ENCODE data around the gene HS6ST2. TPM values are rescaled to one million over a fixed set of nuclear protein-coding genes. Genes with fewer than 3 reads are reported as not detected.

The HS6ST2 gene
- total RNA-seq, 1 donor, result under 0.01 TPM

DNA sequence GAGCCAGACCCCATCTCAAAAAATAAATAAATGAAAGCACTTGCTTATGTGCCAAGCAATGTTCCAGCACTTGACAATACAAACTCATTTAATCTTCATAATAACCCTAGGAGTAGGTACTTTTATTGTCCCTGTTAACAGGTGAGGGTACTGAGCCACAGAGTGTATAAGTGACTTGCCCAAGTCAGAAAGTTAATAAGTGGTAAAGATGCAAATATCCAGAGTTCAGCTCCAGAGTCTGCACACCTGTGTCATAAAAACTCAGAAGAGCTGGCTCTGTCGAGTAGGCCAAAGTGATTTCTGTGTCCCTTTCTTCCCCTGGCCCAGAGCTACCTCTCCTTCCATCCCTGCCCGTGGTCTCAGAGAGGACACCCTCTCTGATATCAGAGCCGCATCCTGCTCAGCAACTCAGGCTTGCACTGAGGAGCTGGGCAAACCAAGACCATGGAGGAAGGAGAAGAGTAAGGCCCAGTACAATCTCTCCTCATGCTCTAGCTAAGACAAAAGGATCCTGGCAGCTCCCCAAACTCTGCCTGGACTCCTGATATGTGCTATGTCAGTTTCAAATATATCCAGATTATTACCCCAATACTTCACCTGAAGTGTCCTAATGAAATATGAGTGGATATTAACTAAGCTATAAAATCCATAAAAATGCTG, 136.3 kb downstream of the HS6ST2 start:
- no peak overlapping the region for H3K4me3 ChIP-seq (ENCODE audit: low read depth, low read length)
- no peak for DNase-seq (ENCODE audit: low read depth)
- TF ChIP-seq, protein P1, sequence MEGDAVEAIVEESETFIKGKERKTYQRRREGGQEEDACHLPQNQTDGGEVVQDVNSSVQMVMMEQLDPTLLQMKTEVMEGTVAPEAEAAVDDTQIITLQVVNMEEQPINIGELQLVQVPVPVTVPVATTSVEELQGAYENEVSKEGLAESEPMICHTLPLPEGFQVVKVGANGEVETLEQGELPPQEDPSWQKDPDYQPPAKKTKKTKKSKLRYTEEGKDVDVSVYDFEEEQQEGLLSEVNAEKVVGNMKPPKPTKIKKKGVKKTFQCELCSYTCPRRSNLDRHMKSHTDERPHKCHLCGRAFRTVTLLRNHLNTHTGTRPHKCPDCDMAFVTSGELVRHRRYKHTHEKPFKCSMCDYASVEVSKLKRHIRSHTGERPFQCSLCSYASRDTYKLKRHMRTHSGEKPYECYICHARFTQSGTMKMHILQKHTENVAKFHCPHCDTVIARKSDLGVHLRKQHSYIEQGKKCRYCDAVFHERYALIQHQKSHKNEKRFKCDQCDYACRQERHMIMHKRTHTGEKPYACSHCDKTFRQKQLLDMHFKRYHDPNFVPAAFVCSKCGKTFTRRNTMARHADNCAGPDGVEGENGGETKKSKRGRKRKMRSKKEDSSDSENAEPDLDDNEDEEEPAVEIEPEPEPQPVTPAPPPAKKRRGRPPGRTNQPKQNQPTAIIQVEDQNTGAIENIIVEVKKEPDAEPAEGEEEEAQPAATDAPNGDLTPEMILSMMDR (IDR thresholded peaks at IDR 0.05; ENCODE audit: insufficient read depth, low read length), result no peak

DNA sequence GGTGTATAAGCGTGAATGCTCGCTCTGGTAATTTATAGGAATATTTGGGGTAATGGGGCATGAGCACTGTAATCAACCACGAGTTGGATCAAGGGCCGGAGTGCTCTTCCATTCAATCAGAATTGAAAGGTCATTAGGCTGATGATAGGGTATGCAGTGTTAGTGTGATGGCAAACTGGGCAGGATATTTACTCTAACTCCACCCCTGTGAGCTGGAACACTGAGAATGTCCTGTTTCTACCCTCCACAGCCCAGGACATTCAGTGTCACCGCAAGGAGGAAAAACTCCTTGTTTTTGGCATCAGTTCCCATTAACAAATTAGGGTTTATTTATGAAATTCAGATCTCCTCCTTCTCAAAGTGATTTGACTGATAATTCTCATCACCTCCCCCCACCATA, 137.8 kb downstream of the HS6ST2 start:
- no peak overlapping the region for H3K4me3 ChIP-seq (ENCODE audit: low read depth, low read length)
- DNase-seq (ENCODE audit: low read depth), result no peak
- TF ChIP-seq, protein P1 (IDR thresholded peaks at IDR 0.05; ENCODE audit: insufficient read depth, low read length), result no peak

DNA sequence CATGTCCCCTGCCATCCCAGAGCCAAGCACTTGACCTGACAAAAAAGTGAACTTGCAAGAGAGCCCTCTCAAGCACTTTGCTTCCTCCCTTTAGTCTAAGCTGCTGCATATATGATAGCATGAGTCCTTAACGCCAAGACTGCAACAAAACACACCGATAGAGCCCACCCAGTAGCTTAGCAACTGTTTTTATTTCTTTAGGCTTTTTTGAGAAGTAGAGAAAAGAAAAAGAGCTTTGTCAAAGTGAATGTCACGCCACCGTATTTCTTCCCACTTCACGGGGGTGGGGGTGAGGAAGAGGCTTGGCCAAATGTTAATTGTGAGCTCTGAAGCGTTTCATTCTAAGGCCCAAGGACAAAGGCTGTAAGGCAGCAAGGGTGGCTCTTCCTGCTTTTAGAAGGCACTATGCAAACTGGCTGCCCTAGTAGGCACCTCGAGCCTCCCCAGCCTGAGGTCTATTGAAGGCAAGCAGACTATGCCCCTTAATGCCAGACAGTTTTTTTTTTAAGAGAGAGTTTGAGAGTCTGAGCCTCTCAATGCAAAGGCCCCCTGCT, 138.6 kb downstream of the HS6ST2 start:
- no peak for DNase-seq (ENCODE audit: low read depth)
- TF ChIP-seq, protein P1 (IDR thresholded peaks at IDR 0.05; ENCODE audit: insufficient read depth, low read length), result no peak
- no peak overlapping the region for H3K4me3 ChIP-seq (ENCODE audit: low read depth, low read length)

DNA sequence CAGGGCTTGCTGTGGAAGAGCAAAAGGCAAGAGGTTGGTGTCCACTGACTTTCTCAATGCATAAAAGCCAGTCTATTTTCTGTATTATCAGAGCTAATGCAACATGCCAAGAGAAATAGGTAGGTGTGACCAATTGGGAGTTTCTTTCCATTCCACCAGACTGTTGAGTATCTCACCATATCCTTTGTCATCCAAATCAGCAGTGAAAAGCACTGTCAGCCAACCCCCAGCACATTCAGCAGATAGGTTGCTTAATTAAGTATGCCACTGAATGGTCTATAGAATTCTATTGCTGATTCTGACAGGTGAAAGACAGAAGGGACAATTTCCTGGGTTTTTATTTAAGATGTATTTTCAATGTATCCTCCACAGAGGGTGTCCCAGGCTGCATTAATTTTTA, 139.8 kb downstream of the HS6ST2 start:
- H3K4me3 ChIP-seq (ENCODE audit: low read depth, low read length), result no peak overlapping the region
- TF ChIP-seq, protein P1 (IDR thresholded peaks at IDR 0.05; ENCODE audit: insufficient read depth, low read length), result no peak
- DNase-seq (ENCODE audit: low read depth), result no peak

DNA sequence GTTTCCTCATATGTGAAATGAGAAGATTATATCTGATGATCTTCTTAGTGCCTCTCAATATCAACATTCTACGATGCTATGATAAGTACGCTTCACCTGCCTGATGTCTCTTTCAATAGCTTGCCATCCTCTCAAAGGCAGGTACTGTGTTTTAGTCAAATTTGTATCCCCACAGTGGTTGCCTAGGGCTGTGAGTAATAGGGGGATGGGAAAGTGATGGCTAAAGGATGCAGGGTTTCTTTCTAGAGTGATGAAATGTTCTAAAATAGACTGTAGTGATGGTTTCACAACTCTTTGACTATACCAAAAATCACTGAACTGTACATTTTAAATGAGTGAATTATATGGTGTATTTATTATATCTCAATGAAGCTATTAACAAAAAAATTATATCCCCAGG, 142.8 kb downstream of the HS6ST2 start:
- TF ChIP-seq, protein P1 (IDR thresholded peaks at IDR 0.05; ENCODE audit: insufficient read depth, low read length), result no peak
- no peak overlapping the region for H3K4me3 ChIP-seq (ENCODE audit: low read depth, low read length)
- DNase-seq (ENCODE audit: low read depth), result no peak

DNA sequence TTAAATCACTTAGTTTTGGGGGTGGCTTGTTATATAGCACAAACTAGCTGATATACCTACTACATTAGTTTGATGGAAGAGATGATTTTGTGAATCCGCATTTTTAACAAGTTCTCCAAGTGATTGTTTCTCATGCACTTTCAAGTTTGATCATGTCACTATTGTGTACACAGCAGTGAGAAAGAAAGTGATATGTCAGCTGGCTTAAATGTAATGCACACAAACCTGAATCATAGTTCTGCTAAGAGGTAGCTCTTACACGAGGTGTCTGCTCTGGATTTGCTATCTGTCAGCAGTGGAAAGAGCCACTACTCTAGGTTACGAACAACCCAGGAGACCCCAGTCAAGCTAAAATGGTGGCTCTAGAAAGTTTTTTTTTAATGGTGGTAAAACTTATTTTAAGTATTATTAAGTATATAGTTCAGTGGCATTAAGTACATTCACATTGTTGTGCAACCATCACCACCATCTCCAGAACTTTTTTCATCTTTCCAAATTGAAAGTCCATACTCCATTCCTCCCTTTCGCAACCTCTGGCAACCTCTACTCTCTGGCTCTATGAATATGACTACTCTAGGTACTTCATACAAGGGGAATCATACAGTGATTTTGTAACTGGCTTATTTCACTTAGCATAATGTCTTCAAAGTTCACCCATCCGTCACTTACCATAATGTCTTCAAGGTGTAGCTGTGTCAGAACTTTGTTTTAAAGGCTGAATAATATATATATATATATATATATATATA, 147.3 kb downstream of the HS6ST2 start:
- no peak for DNase-seq (ENCODE audit: low read depth)
- H3K4me3 ChIP-seq (ENCODE audit: low read depth, low read length), result no peak overlapping the region
- TF ChIP-seq, protein P1 (IDR thresholded peaks at IDR 0.05; ENCODE audit: insufficient read depth, low read length), result no peak

All from fibroblast of the aortic adventitia (primary cell).